ENCODE results near the gene GRK7. TPM values are rescaled to one million over a fixed set of nuclear protein-coding genes. Genes with fewer than 3 reads are reported as not detected.

The GRK7 gene, protein sequence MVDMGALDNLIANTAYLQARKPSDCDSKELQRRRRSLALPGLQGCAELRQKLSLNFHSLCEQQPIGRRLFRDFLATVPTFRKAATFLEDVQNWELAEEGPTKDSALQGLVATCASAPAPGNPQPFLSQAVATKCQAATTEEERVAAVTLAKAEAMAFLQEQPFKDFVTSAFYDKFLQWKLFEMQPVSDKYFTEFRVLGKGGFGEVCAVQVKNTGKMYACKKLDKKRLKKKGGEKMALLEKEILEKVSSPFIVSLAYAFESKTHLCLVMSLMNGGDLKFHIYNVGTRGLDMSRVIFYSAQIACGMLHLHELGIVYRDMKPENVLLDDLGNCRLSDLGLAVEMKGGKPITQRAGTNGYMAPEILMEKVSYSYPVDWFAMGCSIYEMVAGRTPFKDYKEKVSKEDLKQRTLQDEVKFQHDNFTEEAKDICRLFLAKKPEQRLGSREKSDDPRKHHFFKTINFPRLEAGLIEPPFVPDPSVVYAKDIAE (N-terminal part only)
- not detected in 2 replicates for total RNA-seq

DNA sequence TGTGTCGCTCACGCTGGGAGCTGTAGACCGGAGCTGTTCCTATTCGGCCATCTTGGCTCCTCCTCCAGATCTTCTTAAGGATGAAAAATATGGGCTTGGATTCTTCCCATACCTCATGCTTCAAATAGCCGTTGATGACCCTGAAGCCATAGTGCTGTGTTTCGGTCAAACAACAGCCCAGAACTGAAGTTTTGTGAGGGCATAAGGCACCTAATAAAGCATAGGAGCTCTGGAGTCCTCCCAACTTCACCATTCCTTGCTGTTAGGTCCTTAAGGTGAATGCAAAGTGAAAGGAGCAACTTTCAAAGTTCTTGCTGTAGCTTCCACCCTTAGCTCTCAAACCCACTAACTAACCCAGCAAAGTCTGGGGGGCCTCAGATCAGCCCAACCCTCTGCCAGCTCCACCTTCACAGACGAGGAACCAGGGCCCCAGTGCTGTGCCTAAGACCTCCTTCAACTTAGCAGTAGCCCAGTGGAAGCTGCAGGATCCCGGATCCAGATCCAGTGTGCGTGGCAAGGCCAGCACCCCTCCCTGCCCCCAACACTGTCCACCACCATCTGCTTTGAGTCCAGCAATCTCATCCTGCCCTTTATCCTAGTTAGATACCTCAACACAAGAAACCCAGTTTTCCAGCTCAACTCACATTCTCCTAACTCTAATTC is at the start of gene GRK7:
Gene GRK7, plus strand, starts transcription at position 321 of the 663 bp plus-strand sequence. CDS start 14,877 bp downstream, outside the sequence.

DNA sequence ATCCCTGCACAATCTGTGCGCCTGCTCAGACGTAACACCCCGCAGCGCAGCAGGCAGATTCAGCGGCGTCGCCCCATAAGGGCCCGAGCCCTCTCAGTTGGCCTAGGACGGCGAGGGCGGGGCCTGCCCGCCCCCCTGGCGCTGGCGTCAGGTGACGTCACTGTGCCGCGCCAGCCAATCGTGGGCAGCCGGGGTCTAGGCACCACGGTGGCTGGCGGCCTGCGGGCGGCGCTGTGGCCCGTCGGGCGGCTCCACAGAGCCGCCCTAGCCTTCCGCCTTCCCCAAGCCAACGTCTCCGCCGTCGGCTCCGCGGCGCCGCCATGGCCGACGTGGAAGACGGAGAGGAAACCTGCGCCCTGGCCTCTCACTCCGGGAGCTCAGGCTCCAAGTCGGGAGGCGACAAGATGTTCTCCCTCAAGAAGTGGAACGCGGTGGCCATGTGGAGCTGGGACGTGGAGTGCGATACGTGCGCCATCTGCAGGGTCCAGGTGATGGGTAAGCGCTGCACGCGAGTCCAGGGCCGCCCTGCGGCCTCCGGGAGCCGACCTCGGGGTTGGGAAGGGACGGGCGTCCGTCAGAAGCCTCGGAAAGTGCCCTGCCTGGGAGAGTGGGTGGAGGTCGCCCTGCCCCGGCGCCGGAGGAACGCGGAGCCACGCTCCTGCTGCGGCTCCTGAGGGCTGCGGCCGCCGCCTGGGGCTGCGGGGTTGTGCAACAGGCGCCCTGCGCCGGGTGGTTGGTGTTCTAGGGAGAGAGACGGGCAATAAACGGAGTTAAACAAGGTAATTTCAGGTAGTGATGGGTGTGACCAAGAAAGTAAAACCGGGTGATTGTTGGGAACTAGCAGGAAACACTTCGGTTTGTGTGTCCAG is 25.0 kb upstream of the GRK7 start, which contains the start of gene RNF7:
Gene RNF7, plus strand, starts transcription at position 277 of the 869 bp plus-strand sequence. Its CDS starts 44 bp downstream, at position 321.

Other genes starting within 250 kb of the GRK7 start
- 29.8 and 34.9 TPM in 2 replicates for gene RNF7, start 25.1 kb upstream of the GRK7 start, total RNA-seq
- gene ATP1B3, start 113.2 kb downstream of the GRK7 start, total RNA-seq, result 66.2 and 67.0 TPM in 2 replicates